ENCODE data around the gene CMTM1. TPM values are rescaled to one million over a fixed set of nuclear protein-coding genes. Genes with fewer than 3 reads are reported as not detected.

The CMTM1 gene
- total RNA-seq, 1 experiment from 2014 or later, result 5.2 TPM

DNA sequence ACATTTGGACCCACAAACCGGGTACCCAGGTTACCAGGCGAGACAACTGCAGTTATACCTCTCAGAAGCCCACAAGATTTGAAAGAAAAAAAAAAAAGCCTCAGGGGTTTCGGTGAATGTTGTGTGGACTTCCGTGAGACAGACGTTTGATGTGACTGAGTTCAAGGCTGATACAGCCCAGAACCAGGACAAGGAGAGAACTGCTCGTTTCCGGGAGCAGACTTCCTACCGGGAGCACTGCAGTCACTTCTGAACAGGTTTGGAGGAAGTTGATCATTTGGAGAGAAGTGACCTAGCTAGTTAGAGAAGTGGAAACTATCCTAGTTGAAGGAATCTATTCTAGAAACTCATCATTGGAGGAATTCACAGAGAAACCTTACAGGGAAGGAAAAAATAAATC is 13.0 kb upstream of the CMTM1 start:
- ChIA-PET POLR2A (interaction anchor here (1.9 kb wide), 1 partner anchor 17 kb away, joined by 8 read pairs; no protein-coding TSS in a partner anchor), CTCF (no interaction called here), RAD21 (ENCODE audit: low non-redundant PET in 1 of 2, low total read pairs in 2 of 2, uncharacterized antibody in 2 of 2, unreplicated experiment in 2 of 2) (no interaction called here)
- no peak overlapping the region for H3K27ac ChIP-seq (ENCODE audit: low read depth, low read length)
- ATAC-seq (no peak), DNase-seq (ENCODE audit: low read depth, low spot score) (no peak)
- H3K79me2 ChIP-seq (ENCODE audit: insufficient read depth, low read length), result peaks cover 26% of the 10 kb centered on the region; the same call in 1 of the 2 replicates
- H3K4me3 ChIP-seq (replicated peaks in 1 of 2; ENCODE audit: low read depth in 1 of 2, low read length in 2 of 2), result peak overlapping the region; percentile 51 to 69
- no peaks in the 10 kb centered on the region for H4K20me1 ChIP-seq (ENCODE audit: insufficient read depth)
- peak overlapping the region; percentile 71; the same call in 1 of the 2 replicates for H3K9ac ChIP-seq (ENCODE audit: low read length)
- no peaks in the 10 kb centered on the region for H3K27me3 ChIP-seq (ENCODE audit: insufficient read depth, low read length)
- H2AFZ ChIP-seq (ENCODE audit: low read depth, low read length, poor library complexity, severe bottlenecking), result no peak overlapping the region
- intact Hi-C loops (cut with micrococcal nuclease), result no loop called here
- peaks cover 25 to 46% of the 10 kb centered on the region in 2 experiments for H3K4me1 ChIP-seq (ENCODE audit: control insufficient read depth in 1 of 2, insufficient read depth in 2 of 2, low read length in 2 of 2)
- H3K36me3 ChIP-seq (ENCODE audit: control insufficient read depth in 1 of 2, insufficient read depth in 2 of 2, low read length in 2 of 2), result peaks cover 0 to 8% of the 10 kb centered on the region in 2 experiments; a peak in 1 of 4 replicates
- BruUV-seq (replicated peaks), result no TSS peak
- TF ChIP-seq EZH2 (IDR thresholded peaks at IDR 0.05), result no peak
- TF ChIP-seq ZNF274 (IDR thresholded peaks at IDR 0.05; ENCODE audit: low read depth, low read length), result no peak
- no peak for TF ChIP-seq YY1 (IDR thresholded peaks at IDR 0.05; ENCODE audit: extremely low read depth, insufficient replicate concordance, low read depth, low read length)
- TF ChIP-seq, protein P1, sequence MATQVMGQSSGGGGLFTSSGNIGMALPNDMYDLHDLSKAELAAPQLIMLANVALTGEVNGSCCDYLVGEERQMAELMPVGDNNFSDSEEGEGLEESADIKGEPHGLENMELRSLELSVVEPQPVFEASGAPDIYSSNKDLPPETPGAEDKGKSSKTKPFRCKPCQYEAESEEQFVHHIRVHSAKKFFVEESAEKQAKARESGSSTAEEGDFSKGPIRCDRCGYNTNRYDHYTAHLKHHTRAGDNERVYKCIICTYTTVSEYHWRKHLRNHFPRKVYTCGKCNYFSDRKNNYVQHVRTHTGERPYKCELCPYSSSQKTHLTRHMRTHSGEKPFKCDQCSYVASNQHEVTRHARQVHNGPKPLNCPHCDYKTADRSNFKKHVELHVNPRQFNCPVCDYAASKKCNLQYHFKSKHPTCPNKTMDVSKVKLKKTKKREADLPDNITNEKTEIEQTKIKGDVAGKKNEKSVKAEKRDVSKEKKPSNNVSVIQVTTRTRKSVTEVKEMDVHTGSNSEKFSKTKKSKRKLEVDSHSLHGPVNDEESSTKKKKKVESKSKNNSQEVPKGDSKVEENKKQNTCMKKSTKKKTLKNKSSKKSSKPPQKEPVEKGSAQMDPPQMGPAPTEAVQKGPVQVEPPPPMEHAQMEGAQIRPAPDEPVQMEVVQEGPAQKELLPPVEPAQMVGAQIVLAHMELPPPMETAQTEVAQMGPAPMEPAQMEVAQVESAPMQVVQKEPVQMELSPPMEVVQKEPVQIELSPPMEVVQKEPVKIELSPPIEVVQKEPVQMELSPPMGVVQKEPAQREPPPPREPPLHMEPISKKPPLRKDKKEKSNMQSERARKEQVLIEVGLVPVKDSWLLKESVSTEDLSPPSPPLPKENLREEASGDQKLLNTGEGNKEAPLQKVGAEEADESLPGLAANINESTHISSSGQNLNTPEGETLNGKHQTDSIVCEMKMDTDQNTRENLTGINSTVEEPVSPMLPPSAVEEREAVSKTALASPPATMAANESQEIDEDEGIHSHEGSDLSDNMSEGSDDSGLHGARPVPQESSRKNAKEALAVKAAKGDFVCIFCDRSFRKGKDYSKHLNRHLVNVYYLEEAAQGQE (IDR thresholded peaks at IDR 0.05; ENCODE audit: low read depth), result no peak
- TF ChIP-seq FOSL1 (IDR thresholded peaks at IDR 0.05; ENCODE audit: low read depth), result no peak
- no peak for TF ChIP-seq POLR2AphosphoS5 (IDR thresholded peaks at IDR 0.05; ENCODE audit: low read depth, low read length)
- TF ChIP-seq, protein P2, sequence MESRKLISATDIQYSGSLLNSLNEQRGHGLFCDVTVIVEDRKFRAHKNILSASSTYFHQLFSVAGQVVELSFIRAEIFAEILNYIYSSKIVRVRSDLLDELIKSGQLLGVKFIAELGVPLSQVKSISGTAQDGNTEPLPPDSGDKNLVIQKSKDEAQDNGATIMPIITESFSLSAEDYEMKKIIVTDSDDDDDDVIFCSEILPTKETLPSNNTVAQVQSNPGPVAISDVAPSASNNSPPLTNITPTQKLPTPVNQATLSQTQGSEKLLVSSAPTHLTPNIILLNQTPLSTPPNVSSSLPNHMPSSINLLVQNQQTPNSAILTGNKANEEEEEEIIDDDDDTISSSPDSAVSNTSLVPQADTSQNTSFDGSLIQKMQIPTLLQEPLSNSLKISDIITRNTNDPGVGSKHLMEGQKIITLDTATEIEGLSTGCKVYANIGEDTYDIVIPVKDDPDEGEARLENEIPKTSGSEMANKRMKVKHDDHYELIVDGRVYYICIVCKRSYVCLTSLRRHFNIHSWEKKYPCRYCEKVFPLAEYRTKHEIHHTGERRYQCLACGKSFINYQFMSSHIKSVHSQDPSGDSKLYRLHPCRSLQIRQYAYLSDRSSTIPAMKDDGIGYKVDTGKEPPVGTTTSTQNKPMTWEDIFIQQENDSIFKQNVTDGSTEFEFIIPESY (IDR thresholded peaks at IDR 0.05; ENCODE audit: extremely low read depth, insufficient replicate concordance, low read length), result no peak
- no peak for TF ChIP-seq EGR1 (IDR thresholded peaks at IDR 0.05; ENCODE audit: low read depth)
- no peak for TF ChIP-seq SRF (IDR thresholded peaks at IDR 0.05; ENCODE audit: low read depth)
- no peak for TF ChIP-seq ELF1 (IDR thresholded peaks at IDR 0.05; ENCODE audit: borderline replicate concordance, low read depth)
- TF ChIP-seq TCF7L2 (IDR thresholded peaks at IDR 0.05; ENCODE audit: borderline replicate concordance, extremely low read depth, insufficient read depth, insufficient read length), result no peak
- H3K9me3 ChIP-seq (ENCODE audit: control insufficient read depth in 1 of 2, insufficient read depth in 1 of 2, low read depth in 1 of 2, low read length in 2 of 2), result no peaks in the 10 kb centered on the region
- peak overlapping the region; percentile 85 for H3K4me2 ChIP-seq (ENCODE audit: low read length)
- no peaks in the 10 kb centered on the region for H3K9me2 ChIP-seq (ENCODE audit: insufficient read depth)
